Activated T-cell treated with anti-CD3 and anti-CD28 coated beads for 4 hours (primary cell): ENCODE data around the gene RNF13.

Experiments used
- DNase-seq: peaks from one replicate; pipeline ENCODE4 v3.0.0-alpha.2; 2020

Gene RNF13, protein sequence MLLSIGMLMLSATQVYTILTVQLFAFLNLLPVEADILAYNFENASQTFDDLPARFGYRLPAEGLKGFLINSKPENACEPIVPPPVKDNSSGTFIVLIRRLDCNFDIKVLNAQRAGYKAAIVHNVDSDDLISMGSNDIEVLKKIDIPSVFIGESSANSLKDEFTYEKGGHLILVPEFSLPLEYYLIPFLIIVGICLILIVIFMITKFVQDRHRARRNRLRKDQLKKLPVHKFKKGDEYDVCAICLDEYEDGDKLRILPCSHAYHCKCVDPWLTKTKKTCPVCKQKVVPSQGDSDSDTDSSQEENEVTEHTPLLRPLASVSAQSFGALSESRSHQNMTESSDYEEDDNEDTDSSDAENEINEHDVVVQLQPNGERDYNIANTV

GRCh38 chr3:149812606-149813366 is at the start of gene RNF13:
TSS of gene RNF13 (plus strand) at chr3:149813215. CDS start at chr3:149846027, 32,812 bp downstream.
- DNase-seq = peak; percentile 89

DNA sequence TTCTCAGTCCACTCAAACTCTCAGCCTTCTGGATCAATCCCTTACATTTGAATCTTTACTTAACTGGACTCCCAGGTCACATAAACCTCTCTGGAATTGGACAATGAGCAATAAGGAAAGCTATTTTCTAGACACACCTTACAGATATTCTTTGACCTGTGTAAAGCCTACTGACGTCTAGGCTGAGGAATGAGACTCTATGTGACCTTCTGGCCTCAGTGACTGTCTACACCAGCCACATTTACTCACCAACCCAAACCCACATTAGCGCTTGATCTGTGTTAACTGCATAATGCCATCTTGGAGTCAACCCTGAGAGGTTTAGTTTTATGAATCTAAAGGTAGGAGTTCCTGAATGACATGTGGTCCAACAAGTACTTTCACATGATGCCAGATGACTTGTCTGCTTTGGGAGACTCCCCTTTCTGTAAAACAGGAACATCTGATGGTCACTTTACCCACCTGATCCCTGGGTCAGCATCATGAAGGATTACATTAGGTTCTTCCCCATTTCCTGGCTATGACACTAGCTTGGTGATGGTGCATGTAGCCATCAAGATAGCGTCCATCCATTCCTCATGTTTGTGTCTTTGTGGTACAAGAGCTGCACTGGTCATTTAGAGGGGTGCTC is 49.3 kb upstream of the RNF13 start:
- DNase-seq = no peak

DNA sequence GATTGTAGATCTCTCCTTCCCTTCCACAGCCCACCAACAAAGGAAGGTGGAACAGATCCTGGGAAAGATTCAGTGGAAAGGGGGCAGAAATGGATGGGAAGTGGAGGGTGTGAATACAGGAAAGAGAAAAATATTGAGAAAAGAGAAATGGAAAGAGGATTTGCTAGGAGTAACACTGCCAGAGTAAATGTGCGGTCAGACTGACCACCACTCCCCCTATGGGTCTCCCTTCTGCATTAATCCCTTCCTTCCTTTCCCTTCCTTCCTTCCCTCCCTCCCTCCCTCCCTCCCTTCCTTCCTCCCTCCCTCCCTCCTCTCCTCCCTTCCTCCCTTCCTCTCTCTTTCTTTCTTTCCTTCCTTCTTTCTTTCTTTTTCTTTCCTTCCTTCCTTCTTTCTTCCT is 48.7 kb upstream of the RNF13 start:
- no peak for DNase-seq

DNA sequence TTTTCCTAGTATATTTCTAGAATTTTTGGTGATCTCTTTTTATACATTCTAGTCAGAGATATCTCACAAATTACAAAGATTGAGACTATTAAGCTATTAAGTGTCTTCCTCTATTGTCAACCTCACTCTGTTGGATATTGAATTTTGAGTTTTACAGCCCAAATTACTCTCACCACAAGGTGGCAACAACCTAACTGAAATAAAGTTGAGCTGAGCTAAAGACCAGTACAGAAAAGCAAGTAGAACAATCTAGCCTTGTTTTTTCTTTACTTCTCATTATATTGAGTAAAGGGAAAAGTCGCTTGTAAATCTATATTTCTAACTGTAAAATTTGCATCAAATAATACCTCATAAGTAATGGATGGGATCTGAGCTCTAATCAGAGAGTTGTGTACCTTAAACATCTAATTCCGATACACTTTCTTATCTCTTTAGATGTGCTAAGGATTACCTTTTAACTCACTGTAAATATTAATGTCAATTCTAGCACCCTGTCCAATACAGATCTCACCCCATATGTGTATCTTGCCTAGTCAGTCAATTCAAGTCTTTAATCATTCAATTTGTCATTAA is 47.2 kb upstream of the RNF13 start:
- DNase-seq = no peak

DNA sequence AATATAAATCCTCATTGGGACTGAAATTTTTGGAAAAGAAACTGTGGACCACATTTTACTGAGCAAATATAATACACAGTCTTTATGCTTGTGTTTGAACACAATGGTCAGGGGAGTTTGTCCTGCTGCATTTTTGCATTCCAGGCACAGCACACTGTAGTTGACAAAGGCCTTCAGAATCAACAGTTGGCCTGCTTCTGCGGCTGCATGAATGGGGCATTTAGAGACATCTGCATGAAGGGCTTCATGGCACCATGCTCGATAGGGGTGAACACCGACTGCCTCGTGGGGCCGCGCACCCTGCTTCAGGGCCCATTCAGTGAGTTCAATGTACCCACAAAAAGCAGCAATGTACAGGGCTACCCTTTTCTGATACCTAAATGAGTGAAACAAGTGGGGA is 45.3 kb upstream of the RNF13 start:
- DNase-seq = no peak

DNA sequence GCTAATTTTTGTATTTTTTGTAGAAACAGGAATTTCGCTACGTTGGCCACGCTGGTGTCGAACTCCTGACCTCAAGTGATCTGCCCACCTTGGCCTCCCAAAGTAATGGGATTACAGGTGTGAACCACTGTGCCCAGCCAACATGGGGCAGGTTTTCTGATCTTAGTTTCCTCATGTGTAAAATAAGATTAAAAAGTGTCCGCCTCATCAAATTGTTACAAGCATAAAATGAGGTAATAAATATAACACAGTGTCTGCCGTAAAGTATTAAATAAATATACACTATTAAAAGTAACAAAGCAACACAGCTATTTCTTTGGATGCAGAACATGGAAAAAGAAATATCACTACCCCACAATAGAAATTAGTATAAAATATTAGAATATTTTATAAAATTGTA is 44.3 kb upstream of the RNF13 start:
- DNase-seq = no peak

GRCh38 chr3:149770246-149770645 is 42.8 kb upstream of the RNF13 start:
- DNase-seq = no peak

DNA sequence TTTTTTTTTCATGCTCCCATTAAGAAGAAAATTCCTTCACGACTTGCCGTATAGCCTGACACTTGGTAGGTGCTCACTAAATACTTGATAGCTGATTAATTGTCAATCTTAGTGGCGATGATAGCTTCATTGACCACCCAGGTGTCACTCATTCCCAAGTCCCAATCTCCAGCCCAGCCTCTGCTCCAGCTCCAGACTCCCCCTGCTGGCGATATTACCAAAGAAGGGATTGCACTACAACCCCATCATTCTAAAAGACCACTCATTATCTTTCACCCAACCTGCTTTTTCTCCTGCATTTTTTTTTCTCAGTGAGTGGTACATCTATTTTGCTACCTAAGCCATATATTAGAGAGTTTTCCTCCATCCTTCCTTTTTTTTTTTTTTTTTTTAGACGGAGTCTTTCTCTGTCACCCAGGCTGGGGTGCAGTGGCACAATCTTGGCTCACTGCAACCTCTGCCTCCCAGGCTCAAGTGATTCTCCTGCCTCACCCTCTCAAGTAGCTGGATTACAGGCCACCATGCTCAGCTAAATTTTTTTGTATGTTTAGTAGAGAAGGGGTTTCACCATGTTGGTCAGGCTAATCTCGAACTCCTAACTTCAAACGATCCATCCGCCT is 41.3 kb upstream of the RNF13 start:
- peak; percentile 17 for DNase-seq

- no peak for DNase-seq
These were observed 40.2 kb upstream of the RNF13 start for GRCh38 chr3:149772861-149773260.

- no peak for DNase-seq
These were observed 36.8 kb upstream of the RNF13 start for GRCh38 chr3:149776170-149776569.

DNA sequence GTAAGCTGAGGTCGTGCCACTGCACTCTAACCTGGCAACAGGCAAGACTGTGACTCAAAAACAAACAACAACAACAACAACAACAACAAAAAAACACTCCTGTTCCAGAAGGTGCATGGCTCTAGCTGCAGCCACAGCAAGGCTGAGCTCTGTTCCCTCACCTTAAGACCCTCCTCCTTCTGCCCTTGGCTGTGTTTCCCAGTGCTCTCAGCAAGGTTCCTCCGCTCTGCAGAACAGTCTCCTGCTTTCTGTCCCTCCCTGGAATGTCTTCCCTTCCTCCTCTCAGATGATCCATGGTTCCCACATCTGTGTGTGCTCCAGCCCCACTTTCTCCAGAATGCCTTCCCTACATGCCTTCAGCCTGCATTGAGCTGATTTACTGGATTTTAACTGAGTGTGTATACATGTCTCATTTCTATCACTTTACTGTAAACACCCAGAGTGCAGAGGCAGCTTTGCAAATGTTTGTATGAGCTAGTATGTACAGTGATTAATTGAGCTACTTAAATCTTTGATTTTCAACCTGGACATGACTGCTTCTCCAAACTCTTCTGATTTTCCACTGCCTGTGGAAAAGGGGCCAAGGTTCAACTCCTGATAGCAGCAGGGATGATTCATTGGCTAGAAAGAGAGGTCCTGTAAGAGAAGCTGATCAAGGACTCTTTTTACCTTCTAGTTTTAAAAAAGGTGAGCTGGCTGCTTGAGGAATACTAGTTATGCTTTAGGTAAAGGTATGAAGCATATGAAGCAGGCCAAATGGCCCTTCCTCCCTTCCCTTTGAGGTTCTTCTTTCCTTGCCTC is 35.4 kb upstream of the RNF13 start:
- no peak for DNase-seq

DNA sequence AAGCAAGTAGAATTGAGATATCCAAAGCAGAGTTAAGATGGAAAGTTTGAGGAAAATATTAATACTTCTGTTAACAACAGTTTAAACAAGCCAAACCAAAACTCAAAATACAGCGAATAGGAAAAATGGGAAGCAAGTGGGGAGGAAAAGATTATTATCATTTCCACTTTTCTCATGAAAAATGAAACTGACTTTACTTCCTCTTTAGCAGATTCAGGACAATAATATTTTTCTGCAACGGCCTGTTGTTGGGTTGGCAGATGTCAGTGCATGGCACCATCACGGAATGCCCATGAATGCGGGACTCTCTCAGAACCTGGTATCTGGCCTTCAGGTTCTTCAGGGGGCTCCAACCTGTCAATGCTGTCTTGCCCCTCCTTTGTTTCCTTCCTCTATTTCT is 31.8 kb upstream of the RNF13 start:
- no peak for DNase-seq

- no peak for DNase-seq
These were observed 31.3 kb upstream of the RNF13 start for GRCh38 chr3:149781741-149782140.

- no peak for DNase-seq
These were observed 29.4 kb upstream of the RNF13 start for GRCh38 chr3:149783576-149783975.

- DNase-seq = no peak
These were observed 28.8 kb upstream of the RNF13 start for GRCh38 chr3:149784064-149784704.

- DNase-seq = no peak
These were observed 22.7 kb upstream of the RNF13 start for GRCh38 chr3:149790268-149790667.

GRCh38 chr3:149790698-149791097 is 22.3 kb upstream of the RNF13 start:
- DNase-seq = no peak

GRCh38 chr3:149792452-149793270 is 20.4 kb upstream of the RNF13 start, which contains the start of gene ANKUB1:
TSS of gene ANKUB1 (minus strand) at chr3:149792554. CDS start at chr3:149792366, 188 bp downstream.
- DNase-seq = no peak

- DNase-seq = no peak
These were observed 17.0 kb upstream of the RNF13 start for GRCh38 chr3:149796026-149796425.

GRCh38 chr3:149800693-149801092 is 12.3 kb upstream of the RNF13 start:
- no peak for DNase-seq

DNA sequence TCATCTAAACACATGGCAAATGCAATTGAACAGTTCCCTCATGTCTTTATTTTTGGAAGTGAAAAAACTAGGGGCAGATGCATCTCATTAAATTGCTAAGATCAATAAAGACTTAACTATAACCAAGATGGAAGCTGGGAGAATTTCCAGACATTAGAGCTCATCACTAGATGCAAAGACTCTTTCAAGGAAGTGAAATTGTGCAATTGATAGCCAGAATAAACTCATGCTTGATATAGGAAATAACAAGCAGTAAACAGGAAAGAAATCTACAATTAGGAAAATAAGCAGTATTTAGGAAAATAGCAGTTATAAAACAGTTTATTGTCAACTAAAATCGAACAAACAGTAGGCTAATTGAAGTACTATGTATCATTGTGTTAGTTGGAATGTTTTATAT is 11.8 kb upstream of the RNF13 start:
- DNase-seq = no peak
